MM.1S (cell line): ENCODE data around the gene CATSPERB.

Experiments
- DNase-seq: peaks from one replicate; pipeline ENCODE4 v3.0.0-alpha.2; 2015
- H2AFZ ChIP-seq: fragments of 300-600 bp; sonication (generic); 2 replicates; pipeline ENCODE4 v1.6.0; 2016; ENCODE audit warnings: antibody characterized with exemption, low read length
- H3F3A ChIP-seq: fragments of 300-600 bp; sonication (generic); 2 replicates; pipeline ENCODE4 v1.6.1; 2016; ENCODE audit warnings: mild to moderate bottlenecking, antibody characterized with exemption, low read length, moderate library complexity, mixed read lengths; ENCODE audit not compliant: insufficient read depth
- H3K27ac ChIP-seq: fragments of 300-600 bp; sonication (generic); 2 replicates; pipeline ENCODE4 v1.5.1; 2016; ENCODE audit warnings: mild to moderate bottlenecking, low read length
- H3K27me3 ChIP-seq: fragments of 300-600 bp; sonication (generic); replicated peaks from 2 replicates; pipeline ENCODE4 v1.6.0; 2016; ENCODE audit warnings: low read length; ENCODE audit not compliant: insufficient read depth
- H3K36me3 ChIP-seq: fragments of 300-600 bp; sonication (generic); replicated peaks from 2 replicates; pipeline ENCODE4 v1.6.1; 2016; ENCODE audit warnings: mild to moderate bottlenecking, low read length, mixed read lengths; ENCODE audit not compliant: insufficient read depth
- H3K4me1 ChIP-seq: fragments of 300-600 bp; sonication (generic); 2 replicates; pipeline ENCODE4 v1.6.1; 2016; ENCODE audit warnings: low read length, mixed read lengths
- H3K4me2 ChIP-seq: fragments of 300-600 bp; sonication (generic); 2 replicates; pipeline ENCODE4 v1.6.0; 2016; ENCODE audit warnings: low read depth, low read length
- H3K4me3 ChIP-seq: fragments of 300-600 bp; sonication (generic); 2 replicates; pipeline ENCODE4 v1.5.1; 2016; ENCODE audit warnings: low read length, mixed read lengths
- H3K79me2 ChIP-seq: fragments of 300-600 bp; sonication (generic); 2 replicates; pipeline ENCODE4 v1.6.1; 2016; ENCODE audit warnings: mixed run types, low read length, mixed read lengths
- H3K9ac ChIP-seq: fragments of 300-600 bp; sonication (generic); 2 replicates; pipeline ENCODE4 v1.6.1; 2016; ENCODE audit warnings: low read length, mixed read lengths
- H3K9me2 ChIP-seq: fragments of 300-600 bp; sonication (generic); replicated peaks from 2 replicates; pipeline ENCODE4 v1.6.1; 2016; ENCODE audit warnings: mild to moderate bottlenecking, low read length, mixed read lengths; ENCODE audit not compliant: insufficient read depth
- H3K9me3 ChIP-seq: fragments of 300-600 bp; sonication (generic); replicated peaks from 2 replicates; pipeline ENCODE4 v1.6.1; 2016; ENCODE audit warnings: mild to moderate bottlenecking, low read length, mixed read lengths; ENCODE audit not compliant: insufficient read depth
- H4K20me1 ChIP-seq: fragments of 300-600 bp; sonication (generic); 2 replicates; pipeline ENCODE4 v1.6.1; 2016; ENCODE audit warnings: mild to moderate bottlenecking, low read length, moderate library complexity, mixed read lengths; ENCODE audit not compliant: insufficient read depth
- EZH2 ChIP-seq: fragments of 300-600 bp; sonication (generic); optimal IDR thresholded peaks from 2 replicates; pipeline ENCODE3; 2017; ENCODE audit warnings: low read depth, mild to moderate bottlenecking, antibody characterized with exemption, low read length, mixed read lengths
- EZH2phosphoT487 ChIP-seq: fragments of 300-600 bp; sonication (generic); IDR thresholded peaks from 2 replicates; pipeline ENCODE4 v1.6.1; 2018; ENCODE audit warnings: antibody characterized with exemption, low read length
- TF ChIP-seq, protein P1 (sequence below): fragments of 300-600 bp; sonication (generic); IDR thresholded peaks from 2 replicates; pipeline ENCODE4 v1.5.1; 2016; ENCODE audit warnings: antibody characterized with exemption, low read length, mixed read lengths

The CATSPERB gene

DNA sequence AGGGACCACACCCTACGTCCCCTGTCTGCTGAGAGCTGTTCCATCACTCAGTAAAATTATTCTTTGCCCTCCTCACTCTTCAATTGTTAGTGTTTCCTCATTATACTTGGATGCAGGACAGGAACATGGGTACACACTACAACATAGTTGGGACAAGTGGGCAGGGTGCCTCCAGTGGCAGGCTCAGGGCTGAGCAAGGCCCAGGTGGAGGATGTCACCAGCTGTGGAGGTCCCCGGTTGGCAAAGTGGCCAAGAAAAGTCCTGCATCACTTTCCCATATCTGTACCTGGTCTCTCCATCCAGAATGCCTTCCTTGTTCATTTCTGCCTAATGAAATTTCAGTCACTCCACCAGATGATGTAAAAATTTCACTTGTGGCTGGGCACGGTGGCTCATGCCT is 149.1 kb downstream of the CATSPERB start:
- no peaks in the 10 kb centered on the region for H3K9me3 ChIP-seq
- H3K36me3 ChIP-seq = no peaks in the 10 kb centered on the region
- H3F3A ChIP-seq = no peaks in the 10 kb centered on the region
- no peak overlapping the region for H3K9ac ChIP-seq
- H3K4me3 ChIP-seq = no peak overlapping the region
- H4K20me1 ChIP-seq = no peaks in the 10 kb centered on the region
- H3K79me2 ChIP-seq = no peaks in the 10 kb centered on the region
- H2AFZ ChIP-seq = no peak overlapping the region
- TF ChIP-seq, protein P1, sequence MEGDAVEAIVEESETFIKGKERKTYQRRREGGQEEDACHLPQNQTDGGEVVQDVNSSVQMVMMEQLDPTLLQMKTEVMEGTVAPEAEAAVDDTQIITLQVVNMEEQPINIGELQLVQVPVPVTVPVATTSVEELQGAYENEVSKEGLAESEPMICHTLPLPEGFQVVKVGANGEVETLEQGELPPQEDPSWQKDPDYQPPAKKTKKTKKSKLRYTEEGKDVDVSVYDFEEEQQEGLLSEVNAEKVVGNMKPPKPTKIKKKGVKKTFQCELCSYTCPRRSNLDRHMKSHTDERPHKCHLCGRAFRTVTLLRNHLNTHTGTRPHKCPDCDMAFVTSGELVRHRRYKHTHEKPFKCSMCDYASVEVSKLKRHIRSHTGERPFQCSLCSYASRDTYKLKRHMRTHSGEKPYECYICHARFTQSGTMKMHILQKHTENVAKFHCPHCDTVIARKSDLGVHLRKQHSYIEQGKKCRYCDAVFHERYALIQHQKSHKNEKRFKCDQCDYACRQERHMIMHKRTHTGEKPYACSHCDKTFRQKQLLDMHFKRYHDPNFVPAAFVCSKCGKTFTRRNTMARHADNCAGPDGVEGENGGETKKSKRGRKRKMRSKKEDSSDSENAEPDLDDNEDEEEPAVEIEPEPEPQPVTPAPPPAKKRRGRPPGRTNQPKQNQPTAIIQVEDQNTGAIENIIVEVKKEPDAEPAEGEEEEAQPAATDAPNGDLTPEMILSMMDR = no peak
- TF ChIP-seq EZH2phosphoT487 (no peak), EZH2 (no peak)
- DNase-seq = no peak
- peaks cover 11% of the 10 kb centered on the region; the same call in 1 of the 2 replicates for H3K4me1 ChIP-seq
- no peak overlapping the region for H3K4me2 ChIP-seq
- no peak overlapping the region for H3K27ac ChIP-seq
- no peaks in the 10 kb centered on the region for H3K9me2 ChIP-seq
- no peaks in the 10 kb centered on the region for H3K27me3 ChIP-seq

DNA sequence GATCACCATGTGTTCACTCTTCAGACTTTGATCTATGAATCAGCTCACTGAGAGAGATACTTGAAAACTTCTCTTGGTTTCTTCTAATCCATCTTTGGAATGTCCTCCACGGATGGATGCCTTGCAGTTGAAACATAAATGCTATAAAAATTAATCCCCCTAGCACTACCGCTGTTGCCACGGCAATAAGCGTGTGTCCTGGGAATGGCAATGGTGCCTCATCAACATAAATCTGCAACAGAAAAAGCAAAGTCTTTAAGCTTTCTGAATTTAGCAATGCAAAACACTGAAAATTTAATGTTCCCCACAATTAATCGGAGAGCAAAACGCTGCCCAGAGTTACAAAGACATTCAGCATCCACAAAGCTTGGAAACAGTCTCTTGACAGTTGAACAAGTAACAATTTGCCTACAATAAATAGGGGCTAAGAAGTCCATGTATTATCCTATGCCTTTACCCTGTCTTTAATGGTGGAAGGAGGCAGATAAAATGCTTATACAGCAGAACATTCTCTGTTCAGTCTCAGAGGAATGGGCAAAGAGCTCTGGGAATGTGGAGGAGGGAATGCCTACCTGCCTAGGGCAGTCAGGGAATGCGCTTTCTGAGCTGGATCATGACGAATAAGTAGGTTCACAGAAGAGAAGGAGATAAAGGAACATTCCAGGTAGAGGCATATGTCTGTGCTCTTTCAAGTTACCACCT is 150.9 kb downstream of the CATSPERB start:
- no peaks in the 10 kb centered on the region for H3K9me2 ChIP-seq
- H3K9me3 ChIP-seq = no peaks in the 10 kb centered on the region
- no peaks in the 10 kb centered on the region for H3F3A ChIP-seq
- no peak overlapping the region for H3K27ac ChIP-seq
- H3K9ac ChIP-seq = no peak overlapping the region
- H3K36me3 ChIP-seq = no peaks in the 10 kb centered on the region
- no peak overlapping the region for H2AFZ ChIP-seq
- H3K27me3 ChIP-seq = no peaks in the 10 kb centered on the region
- DNase-seq = no peak
- H3K4me3 ChIP-seq = no peak overlapping the region
- H3K79me2 ChIP-seq = no peaks in the 10 kb centered on the region
- H3K4me2 ChIP-seq = no peak overlapping the region
- no peaks in the 10 kb centered on the region for H4K20me1 ChIP-seq
- H3K4me1 ChIP-seq = peaks cover 6% of the 10 kb centered on the region; the same call in 1 of the 2 replicates
- TF ChIP-seq, protein P1 = no peak
- no peak for TF ChIP-seq EZH2phosphoT487
- TF ChIP-seq EZH2 = no peak

DNA sequence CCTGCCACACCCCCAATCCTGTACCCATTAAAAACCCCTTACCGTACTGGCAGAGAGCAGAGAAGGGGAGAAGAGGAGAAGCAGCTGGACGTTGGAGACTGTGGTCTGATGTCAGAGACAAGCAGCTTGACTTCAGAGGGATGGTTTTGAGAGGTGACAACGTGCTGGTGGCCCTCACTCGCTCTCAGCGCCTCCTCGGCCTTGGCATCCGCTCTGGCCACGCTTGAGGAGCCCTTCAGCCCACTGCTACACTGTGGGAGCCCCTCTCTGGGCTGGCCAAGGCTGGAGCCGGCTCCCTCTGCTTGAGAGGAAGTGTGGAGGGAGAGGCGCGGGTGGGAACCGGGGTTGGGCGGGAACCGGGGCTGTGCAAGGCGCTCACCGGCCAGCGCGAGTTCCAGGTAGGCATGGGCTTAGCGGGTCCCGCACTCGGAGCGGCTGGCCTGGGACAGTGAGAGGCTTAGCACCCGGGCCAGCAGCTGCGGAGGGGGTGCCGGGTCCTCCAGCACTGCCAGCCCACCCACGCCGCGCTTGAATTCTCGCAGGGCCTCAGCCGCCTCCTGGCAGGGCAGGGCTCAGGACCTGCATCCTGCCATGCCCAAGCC is 154.2 kb downstream of the CATSPERB start:
- Histone ChIP-seq H2AFZ (no peak overlapping the region), H3K79me2 (no peaks in the 10 kb centered on the region), H3K9ac (no peak overlapping the region), H3K27ac (no peak overlapping the region), H3K4me2 (no peak overlapping the region), H3F3A (no peaks in the 10 kb centered on the region), H3K4me3 (no peak overlapping the region), H4K20me1 (no peaks in the 10 kb centered on the region), H3K9me3 (no peaks in the 10 kb centered on the region), H3K4me1 (no peaks in the 10 kb centered on the region), H3K9me2 (no peaks in the 10 kb centered on the region), H3K27me3 (no peaks in the 10 kb centered on the region), H3K36me3 (no peaks in the 10 kb centered on the region)
- TF ChIP-seq EZH2phosphoT487 (no peak), EZH2 (no peak)
- TF ChIP-seq, protein P1 = no peak
- no peak for DNase-seq
